Gastroesophageal sphincter (tissue), 4 donors: ENCODE data around the gene TBC1D10A. TPM values are rescaled to one million over a fixed set of nuclear protein-coding genes. Genes with fewer than 3 reads are reported as not detected.
A peak's percentile ranks its signal among the peaks of the same experiment; 100 is the strongest.

Experiments used
- ATAC-seq: fragments of 150-250 bp; one replicate; pipeline ENCODE4 v1.9.1; 2016; ENCODE audit warnings: mild to moderate bottlenecking, moderate library complexity
- H3K27ac ChIP-seq, 4 donors: fragments of 200-600 bp; sonication (generic) in 3 of 4; 1 replicate in 3 of 4; 2 replicates in 1 of 4; pipeline ENCODE4 v1.5.1; 2016 to 2019
- H3K27me3 ChIP-seq: fragments of 200-600 bp; sonication (generic); one replicate; pipeline ENCODE4 v1.5.1; 2019
- H3K36me3 ChIP-seq, 2 donors: fragments of 200-600 bp; sonication (generic); one replicate each; pipeline ENCODE4 v1.5.1; 2019; ENCODE audit warnings: control low read depth in 1 of 2
- H3K4me1 ChIP-seq, 3 donors: fragments of 200-600 bp; sonication (generic); 1 replicate in 2 of 3; 2 replicates in 1 of 3; pipeline ENCODE4 v1.5.1; 2016 to 2019; ENCODE audit warnings: control low read depth in 2 of 3
- H3K4me3 ChIP-seq, 2 donors: fragments of 200-600 bp; sonication (generic); one replicate each; pipeline ENCODE4 v1.5.1; 2019; ENCODE audit warnings: mild to moderate bottlenecking in 1 of 2, moderate library complexity in 1 of 2
- H3K9me3 ChIP-seq, 3 donors: fragments of 200-600 bp; sonication (generic); one replicate each; pipeline ENCODE4 v1.5.1; 2017 to 2019; ENCODE audit warnings: control low read depth in 2 of 3
- EP300 ChIP-seq: sonication (generic); formaldehyde crosslinking; IDR thresholded peaks from one replicate; pipeline ENCODE4 v1.6.1; 2017; ENCODE audit warnings: antibody characterized with exemption, mild to moderate bottlenecking
- POLR2A ChIP-seq, 2 donors: fragments of 450-650 bp; IDR thresholded peaks; one replicate each; pipeline ENCODE4 v1.6.1; 2017; ENCODE audit warnings: antibody characterized with exemption in 2 of 2, mild to moderate bottlenecking in 2 of 2, moderate library complexity in 1 of 2
- POLR2AphosphoS5 ChIP-seq: sonication (generic); formaldehyde crosslinking; IDR thresholded peaks from one replicate; pipeline ENCODE4 v1.6.1; 2017; ENCODE audit warnings: antibody characterized with exemption
- WGBS, 2 donors: methylation state at CpG; one replicate each; pipeline ENCODE4 v1.1.5; 2018; ENCODE audit warnings: low coverage in 1 of 2; 5-methylcytosine and 5-hydroxymethylcytosine counted together
- total RNA-seq, 4 donors: library from RNA; depleted of rRNA; stranded (reverse); fragments of >200 nt; gene quantifications; one replicate each; pipeline ENCODE4 v1.1.0, GENCODE V29; 2016
- TF ChIP-seq, protein P1 (sequence below), 4 experiments: fragments of 200-600 bp in 2 of 4; fragments of 450-650 bp in 2 of 4; sonication (generic) in 1 of 4; IDR thresholded peaks; one replicate each; pipeline ENCODE4 v1.5.1; 2017 to 2019; ENCODE audit warnings: antibody characterized with exemption in 4 of 4, mild to moderate bottlenecking in 2 of 4, moderate library complexity in 2 of 4

Gene TBC1D10A
- total RNA-seq, 4 donors from 2014 or later: 25.3 to 30.8 (median 26.0) TPM

DNA sequence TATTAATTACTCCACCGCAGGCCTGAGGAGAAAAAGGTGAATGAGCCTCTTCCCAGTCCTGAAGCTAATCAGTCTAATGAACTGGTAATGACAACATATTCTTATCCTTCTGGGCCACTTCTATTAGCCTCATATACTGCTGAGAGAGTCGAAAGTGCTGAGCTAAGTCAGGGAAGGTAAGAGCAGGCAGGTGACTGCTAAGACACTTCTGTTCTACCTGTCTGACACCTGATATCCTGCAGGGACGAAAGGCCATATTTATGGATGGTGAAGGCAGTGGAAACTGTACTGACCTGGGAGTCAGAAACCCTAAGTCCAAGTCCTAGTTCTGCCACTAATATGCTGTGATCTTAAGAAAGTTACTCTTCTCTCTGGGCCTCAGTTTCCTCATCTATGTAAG, 3.5 kb downstream of the TBC1D10A start:
- WGBS, 2 donors: 94 to 100% methylated on average over 3 of the region's 3 CpGs
- Histone ChIP-seq H3K4me3 (no peak overlapping the region), H3K9me3 (no peaks in the 10 kb centered on the region), H3K36me3 (peaks cover 0 to 22% of the 10 kb centered on the region in 2 donors), H3K27ac (no peak overlapping the region), H3K4me1 (peaks cover 0 to 89% (median 58%) of the 10 kb centered on the region in 3 donors), H3K27me3 (no peaks in the 10 kb centered on the region)
- no peak for TF ChIP-seq POLR2AphosphoS5
- TF ChIP-seq, protein P1, sequence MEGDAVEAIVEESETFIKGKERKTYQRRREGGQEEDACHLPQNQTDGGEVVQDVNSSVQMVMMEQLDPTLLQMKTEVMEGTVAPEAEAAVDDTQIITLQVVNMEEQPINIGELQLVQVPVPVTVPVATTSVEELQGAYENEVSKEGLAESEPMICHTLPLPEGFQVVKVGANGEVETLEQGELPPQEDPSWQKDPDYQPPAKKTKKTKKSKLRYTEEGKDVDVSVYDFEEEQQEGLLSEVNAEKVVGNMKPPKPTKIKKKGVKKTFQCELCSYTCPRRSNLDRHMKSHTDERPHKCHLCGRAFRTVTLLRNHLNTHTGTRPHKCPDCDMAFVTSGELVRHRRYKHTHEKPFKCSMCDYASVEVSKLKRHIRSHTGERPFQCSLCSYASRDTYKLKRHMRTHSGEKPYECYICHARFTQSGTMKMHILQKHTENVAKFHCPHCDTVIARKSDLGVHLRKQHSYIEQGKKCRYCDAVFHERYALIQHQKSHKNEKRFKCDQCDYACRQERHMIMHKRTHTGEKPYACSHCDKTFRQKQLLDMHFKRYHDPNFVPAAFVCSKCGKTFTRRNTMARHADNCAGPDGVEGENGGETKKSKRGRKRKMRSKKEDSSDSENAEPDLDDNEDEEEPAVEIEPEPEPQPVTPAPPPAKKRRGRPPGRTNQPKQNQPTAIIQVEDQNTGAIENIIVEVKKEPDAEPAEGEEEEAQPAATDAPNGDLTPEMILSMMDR (IDR thresholded peaks at IDR 0.05): no peak
- no peak for TF ChIP-seq EP300
- no peak for TF ChIP-seq POLR2A (IDR thresholded peaks at IDR 0.05)
- no peak for ATAC-seq

DNA sequence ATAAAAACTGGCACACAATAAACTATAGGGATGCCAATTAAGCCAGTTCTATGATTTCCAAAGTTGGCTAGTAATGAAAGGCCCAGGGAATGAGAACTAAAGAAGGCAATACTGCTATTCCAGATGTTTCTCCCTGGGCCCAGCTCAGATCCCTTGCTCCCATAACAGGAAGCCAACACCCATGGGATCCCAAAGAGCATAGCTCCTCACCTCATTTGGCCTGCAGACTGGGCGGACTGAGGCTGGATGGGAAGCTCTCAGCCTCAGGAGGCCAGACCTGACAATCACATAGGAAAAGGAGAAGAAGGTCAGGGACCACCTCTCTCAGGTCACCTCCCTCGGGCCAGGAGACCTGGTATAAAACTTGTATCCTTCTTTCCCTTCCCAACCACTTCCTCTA, 5.3 kb downstream of the TBC1D10A start:
- no peak overlapping the region for H3K4me3 ChIP-seq
- peak overlapping the region in 2 of 4 donors; percentile 22 to 52 for H3K27ac ChIP-seq
- H3K27me3 ChIP-seq: no peaks in the 10 kb centered on the region
- TF ChIP-seq POLR2AphosphoS5 (no peak), POLR2A (IDR thresholded peaks at IDR 0.05) (no peak), EP300 (no peak)
- TF ChIP-seq, protein P1 (IDR thresholded peaks at IDR 0.05): no peak
- peaks cover 0 to 97% (median 63%) of the 10 kb centered on the region in 3 donors for H3K4me1 ChIP-seq
- 70% methylated on average over 2 of the region's 2 CpGs; no CpG with 5 or more reads in 1 of the 2 donors for WGBS, 2 donors
- ATAC-seq: no peak
- H3K36me3 ChIP-seq: peaks cover 0 to 22% of the 10 kb centered on the region in 2 donors
- H3K9me3 ChIP-seq: no peaks in the 10 kb centered on the region

DNA sequence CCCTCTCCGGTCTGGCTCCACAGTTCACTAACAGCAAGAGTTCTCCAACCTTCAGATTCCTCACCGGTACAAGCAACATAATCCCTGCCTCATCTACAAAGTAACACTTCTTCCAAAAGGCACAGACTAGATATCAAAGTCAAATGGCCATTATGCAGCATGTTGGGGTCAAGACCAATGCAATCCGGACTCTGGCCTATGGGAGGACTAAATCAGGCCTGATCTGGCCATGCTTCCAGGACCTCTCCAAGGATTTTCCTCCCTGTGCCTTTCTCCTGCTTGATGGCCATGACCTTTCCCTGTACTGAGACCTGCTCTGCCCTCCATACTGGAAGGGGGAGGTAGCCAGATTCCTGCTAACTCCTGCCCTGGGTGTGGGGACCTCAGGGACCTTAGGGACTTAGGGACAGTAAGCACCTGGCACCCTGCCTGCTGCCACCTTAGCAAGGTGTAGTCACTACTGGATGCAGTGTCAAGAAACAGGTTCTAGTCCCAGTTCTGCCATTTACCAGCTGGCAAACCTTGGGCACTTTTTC, 6.7 kb downstream of the TBC1D10A start:
- TF ChIP-seq, protein P1 (IDR thresholded peaks at IDR 0.05): no peak
- TF ChIP-seq POLR2AphosphoS5 (no peak), EP300 (no peak), POLR2A (IDR thresholded peaks at IDR 0.05) (no peak)
- WGBS, 2 donors: 80 to 100% methylated on average over 1 to 2 of the region's 3 CpGs
- Histone ChIP-seq H3K27ac (peak overlapping the region in 3 of 4 donors; percentile 27 to 52 (median 48)), H3K4me3 (no peak overlapping the region), H3K36me3 (peaks cover 0 to 22% of the 10 kb centered on the region in 2 donors), H3K4me1 (peaks cover 0 to 100% (median 63%) of the 10 kb centered on the region in 3 donors), H3K9me3 (no peaks in the 10 kb centered on the region), H3K27me3 (no peaks in the 10 kb centered on the region)
- ATAC-seq: no peak

DNA sequence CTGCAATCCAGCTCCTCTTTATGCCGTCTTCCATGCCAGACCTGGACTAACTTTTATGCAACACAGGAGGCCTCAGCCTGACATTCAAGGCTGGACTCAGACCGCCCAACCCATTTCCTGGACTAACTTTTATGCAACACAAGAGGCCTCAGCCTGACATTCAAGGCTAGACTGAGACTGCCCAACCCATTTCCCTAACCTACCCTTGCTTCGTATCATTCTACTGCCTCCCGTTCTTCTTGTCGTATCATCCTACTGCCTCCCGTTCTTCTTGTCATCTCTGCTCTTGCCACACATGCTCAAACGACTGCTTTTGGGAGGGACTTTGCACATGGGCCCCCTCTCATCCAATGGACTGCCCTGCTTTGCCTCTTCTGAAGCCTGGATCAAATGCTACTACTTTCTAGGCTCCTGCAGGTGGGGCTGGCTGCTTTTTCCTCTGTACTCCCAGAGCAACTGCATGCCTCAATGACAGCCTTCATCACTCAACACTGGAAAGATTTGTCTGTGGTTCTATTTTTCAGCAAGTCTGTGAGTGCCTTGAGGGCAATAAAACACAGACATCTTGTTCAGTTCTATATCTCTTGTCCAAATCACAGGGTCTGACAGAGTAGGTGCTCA, 7.8 kb downstream of the TBC1D10A start:
- peaks cover 0 to 100% (median 52%) of the 10 kb centered on the region in 3 donors for H3K4me1 ChIP-seq
- TF ChIP-seq POLR2A (IDR thresholded peaks at IDR 0.05): no peak
- TF ChIP-seq, protein P1 (IDR thresholded peaks at IDR 0.05): no peak
- TF ChIP-seq EP300: no peak
- no peak for TF ChIP-seq POLR2AphosphoS5
- WGBS, 2 donors: 29 to 82% methylated on average over 2 to 7 of the region's 7 CpGs
- H3K27ac ChIP-seq: peak overlapping the region in 3 of 4 donors; percentile 26 to 48 (median 27)
- H3K27me3 ChIP-seq: no peaks in the 10 kb centered on the region
- peaks cover 0 to 22% of the 10 kb centered on the region in 2 donors for H3K36me3 ChIP-seq
- no peaks in the 10 kb centered on the region for H3K9me3 ChIP-seq
- no peak overlapping the region for H3K4me3 ChIP-seq
- no peak for ATAC-seq

DNA sequence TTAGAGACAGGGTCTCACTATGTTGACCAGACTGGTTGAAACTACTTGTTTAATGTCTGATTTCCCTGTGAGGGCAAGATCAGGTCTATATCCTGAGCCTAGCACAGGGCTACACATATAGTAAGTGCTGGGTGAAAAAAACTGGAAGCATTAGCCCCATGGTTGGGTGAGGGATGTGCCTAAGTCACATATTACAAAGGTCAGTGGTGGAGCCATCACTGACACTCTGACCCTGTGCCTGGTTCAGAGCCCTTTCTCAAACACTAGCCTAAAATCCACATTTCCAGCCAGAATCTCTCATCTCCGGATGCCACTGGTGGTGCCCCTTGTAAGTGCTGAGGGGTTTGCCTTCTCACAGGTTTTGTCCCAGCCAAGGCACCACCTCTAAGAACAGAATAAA, 9.0 kb downstream of the TBC1D10A start:
- ATAC-seq: no peak
- Histone ChIP-seq H3K4me1 (peaks cover 0 to 100% (median 50%) of the 10 kb centered on the region in 3 donors), H3K27ac (peak overlapping the region in 2 of 4 donors; percentile 2 to 4), H3K36me3 (peaks cover 0 to 22% of the 10 kb centered on the region in 2 donors), H3K4me3 (no peak overlapping the region), H3K9me3 (no peaks in the 10 kb centered on the region), H3K27me3 (no peaks in the 10 kb centered on the region)
- no peak for TF ChIP-seq POLR2A (IDR thresholded peaks at IDR 0.05)
- TF ChIP-seq EP300: no peak
- no peak for TF ChIP-seq POLR2AphosphoS5
- TF ChIP-seq, protein P1 (IDR thresholded peaks at IDR 0.05): no peak
- WGBS, 2 donors: 100% methylated on average over 1 of the region's 1 CpG; no CpG with 5 or more reads in 1 of the 2 donors
